ENCODE data around the gene CPNE2.

CPNE2 gene

DNA sequence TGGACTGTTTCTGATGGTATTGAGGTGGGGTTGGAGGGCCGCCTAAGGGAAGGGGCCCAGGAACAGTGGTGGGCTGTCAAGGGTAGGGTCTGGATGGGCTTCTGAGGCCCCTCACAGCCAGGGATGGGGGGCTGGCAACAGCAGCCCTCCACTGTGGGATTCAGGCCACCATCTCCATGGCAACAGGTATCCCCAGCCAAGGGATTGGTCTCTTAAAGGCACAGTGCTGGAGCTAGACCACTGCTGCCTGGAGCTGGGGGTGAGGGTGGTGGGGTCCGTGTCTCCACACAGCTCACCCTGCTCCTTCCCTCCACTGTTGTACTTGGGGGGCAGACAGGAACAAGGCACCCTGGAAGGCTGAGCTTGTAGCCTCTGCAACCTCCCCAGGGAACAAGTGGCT, 51.6 kb downstream of the CPNE2 start:
- no peak for DNase-seq (ENCODE audit: low read depth in 2 of 2)

DNA sequence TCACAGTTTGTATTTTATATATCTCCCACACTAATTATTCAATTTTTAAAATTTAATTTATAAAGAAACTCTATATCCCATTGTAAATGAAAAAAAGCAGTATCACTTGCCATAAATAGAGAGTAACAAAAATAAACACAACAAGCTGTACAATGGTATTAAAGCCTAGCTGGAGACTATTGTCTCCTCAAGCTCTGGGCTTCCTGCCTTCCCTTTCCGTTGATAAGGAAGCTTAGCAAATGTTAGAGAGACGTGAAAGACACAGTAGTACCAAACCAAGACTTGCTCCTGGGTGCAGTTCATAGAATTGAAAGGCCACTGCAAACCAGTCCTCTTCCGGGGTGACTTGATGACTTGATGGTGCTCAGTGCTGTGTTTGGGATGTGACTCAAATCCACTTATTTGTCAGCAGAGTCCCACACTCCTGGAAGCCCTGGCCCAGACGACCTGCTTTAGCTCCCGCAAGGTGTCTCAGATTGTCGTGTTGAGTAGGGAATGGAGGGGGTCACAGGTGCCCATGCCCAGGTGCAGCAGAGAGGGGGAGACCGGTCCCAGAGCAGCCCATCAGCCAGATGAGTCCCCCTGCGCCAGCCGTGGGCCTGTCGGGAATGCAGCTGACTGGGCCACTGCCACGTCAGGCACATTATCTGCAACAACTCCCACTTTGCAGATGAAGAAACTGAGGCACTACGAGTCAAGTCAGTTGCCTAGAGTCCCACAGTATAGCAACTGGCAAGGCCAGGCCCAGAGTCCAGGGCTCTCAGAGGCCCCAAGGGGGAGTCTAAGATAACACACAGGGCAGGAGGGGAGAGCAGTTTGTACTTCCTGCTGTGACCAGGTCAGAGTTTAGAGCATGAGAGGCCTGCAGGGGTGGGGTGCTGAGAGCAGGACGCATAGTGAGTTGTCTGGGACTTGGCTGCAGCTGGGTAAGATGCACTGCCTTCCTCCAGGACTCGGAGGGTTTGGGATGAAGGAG, 53.0 kb downstream of the CPNE2 start:
- DNase-seq (ENCODE audit: low read depth in 2 of 2) = no peak

DNA sequence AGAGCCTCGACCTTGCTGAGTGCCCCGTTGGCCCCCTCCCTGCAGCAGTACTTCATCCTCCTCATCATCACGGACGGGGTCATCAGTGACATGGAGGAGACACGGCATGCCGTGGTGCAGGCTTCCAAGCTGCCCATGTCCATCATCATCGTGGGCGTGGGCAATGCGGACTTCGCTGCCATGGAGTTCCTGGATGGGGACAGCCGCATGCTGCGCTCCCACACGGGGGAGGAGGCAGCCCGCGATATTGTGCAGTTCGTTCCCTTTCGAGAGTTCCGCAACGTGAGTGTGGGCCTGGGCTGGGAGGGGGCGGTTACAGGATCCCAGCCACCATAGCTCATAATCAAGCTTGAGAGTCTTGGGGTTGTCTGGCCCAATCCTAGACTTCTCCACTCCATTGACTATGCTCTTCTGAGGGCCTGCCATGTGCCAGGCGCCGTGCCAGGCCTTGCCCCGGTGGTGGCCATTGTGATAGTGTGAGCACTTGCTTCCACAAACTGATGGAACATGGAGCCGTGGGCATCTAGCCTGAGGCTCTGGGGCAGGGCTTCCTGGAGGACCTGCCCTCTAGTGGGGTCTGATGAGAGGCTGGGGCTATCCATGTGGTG, 53.8 kb downstream of the CPNE2 start:
- DNase-seq (ENCODE audit: low read depth in 2 of 2) = no peak

DNA sequence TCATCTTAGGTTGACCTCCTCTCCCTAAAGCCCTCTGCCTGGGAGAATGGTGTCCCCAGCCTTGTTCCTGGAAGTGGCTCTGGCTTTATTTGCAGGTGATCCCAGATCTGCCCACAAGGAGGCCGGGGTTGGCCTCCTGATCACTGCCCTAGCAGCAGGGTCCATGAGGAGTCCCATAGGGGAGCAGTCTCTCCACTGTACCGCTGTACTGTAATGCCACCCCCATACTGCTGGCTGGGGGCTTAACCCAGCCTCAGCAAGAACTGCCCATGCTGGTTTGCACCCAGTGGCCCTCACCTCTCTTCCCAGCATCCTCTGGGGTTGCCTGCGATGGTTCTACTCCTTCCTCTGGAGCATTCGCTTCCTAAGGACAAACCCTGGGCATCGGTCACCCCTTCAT, 54.4 kb downstream of the CPNE2 start:
- no peak for DNase-seq (ENCODE audit: low read depth in 2 of 2)

DNA sequence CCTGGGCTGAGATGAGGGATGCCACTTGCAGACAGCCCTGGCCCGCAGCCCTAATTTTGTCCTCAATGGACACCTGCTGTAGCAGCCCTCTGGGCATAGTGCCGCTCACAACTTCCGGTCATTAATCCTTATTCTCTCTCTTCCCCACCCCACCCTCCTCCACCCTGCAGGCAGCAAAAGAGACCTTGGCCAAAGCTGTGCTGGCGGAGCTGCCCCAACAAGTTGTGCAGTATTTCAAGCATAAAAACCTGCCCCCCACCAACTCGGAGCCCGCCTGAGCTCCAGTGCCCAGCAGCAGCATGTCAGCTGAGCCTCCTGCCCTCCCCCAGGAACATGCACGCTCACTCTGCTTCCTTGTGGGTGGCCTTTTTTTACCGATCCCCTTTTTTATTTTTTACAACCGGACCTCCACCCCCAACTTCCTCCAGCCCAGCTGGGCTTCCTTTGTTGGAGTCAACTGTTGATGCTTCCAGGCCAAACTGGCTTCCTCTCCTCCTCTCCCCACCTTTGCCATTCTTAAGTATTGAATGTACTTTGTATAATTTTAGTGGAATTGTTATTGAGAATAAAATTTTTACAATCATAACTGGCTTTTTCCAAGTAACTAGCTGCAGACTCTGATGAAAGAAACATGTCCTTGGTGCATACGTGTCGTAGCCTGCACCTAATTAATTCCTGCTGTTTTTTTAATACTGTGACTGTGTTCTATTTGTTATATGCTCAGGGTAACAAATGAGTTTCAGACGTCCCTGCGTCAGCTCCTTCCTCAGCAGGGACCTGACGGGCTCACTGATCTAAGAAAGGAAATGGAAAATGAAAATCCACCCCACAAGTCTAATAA, 55.2 kb downstream of the CPNE2 start:
- DNase-seq (ENCODE audit: low read depth in 2 of 2) = no peak

DNA sequence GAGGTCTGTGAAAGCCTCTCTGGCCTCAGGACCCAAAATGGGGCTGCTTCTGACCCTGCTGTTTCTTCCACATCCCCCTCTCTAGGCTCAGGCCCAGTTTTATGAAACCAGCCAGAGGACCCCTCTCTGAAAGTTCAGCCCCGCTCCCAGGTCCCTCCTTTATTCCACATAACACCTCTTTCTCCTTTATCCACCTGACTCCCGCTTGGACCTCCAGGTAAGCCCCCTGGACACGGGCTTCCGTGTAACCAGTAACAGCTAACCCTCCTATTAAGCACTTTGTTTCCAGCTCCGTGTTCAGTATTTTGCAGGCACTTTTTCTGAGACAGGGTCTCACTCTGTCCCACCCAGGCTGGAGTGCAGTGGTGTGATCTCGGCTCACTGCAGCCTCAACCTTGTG, 56.1 kb downstream of the CPNE2 start:
- no peak for DNase-seq (ENCODE audit: low read depth in 2 of 2)

DNA sequence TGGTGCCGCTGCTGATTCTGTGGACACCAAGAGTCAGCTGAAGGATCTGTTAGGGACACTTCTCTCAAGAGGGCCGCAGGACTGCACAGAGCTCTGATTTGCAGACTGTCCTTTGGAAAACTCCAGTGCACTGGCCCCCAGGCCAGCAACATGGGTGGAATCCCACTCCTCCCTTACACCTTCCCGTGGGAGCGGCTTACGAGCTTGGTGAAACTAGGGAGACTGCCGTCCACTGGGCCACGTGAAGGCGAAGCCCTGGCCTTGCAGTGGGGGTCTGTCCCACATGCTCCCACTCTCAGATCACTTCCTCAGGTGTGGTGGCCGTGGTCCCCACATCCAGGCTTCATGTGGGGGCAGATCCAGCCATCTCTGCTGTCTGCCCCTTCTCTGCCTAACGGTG, 57.0 kb downstream of the CPNE2 start:
- DNase-seq (ENCODE audit: low read depth in 2 of 2) = no peak

DNA sequence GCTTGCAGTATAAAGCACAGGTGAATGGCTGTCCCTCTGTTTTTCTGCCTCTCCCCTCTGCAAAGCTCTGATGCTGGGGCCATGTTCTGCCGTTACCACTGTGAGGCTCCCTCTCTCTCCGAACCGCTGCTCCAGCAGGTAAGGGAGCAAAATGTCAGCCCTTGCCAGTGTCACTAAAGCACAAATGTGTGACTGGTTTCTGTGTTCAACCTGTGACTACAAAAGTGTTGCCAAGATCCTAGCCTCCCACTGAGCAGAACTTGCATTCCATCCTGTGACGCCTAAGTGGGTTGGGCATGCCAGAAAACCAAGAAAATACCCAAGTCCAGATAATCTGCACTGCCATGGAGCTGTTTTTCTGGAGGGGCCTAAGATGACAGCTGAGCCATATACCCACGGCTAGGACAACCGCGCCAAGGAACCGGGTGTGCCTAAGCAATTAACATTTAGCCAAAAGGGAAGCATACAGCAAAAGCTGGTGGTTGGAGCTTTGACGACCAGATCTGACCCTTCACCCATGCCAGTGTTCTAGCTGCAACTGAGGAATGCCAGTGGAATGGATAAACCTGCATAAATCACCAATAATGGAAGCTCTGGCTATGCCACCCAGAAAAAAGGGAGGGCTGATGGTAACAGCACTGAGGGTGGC, 58.4 kb downstream of the CPNE2 start:
- DNase-seq (ENCODE audit: low read depth in 2 of 2) = no peak

DNA sequence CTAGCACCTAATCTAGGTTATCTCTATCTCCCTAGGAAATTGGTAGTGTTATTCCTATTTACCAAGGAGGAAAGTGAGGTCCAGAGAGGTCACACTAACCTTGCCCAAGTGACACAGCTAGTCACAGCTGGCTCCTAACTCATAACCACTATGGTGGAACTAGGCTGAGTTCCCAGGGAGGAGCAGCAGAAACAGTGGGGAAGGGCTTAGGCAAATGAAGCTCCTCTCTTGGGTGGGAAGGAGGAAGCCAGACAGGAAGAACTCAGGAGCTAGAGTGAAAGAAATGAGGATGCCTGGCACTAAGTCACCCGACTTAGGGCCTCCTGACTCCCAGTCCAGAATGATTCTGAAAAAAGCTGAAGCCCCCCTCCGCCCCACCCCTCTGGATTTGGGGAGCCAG, 59.0 kb downstream of the CPNE2 start:
- no peak for DNase-seq (ENCODE audit: low read depth in 2 of 2)

DNA sequence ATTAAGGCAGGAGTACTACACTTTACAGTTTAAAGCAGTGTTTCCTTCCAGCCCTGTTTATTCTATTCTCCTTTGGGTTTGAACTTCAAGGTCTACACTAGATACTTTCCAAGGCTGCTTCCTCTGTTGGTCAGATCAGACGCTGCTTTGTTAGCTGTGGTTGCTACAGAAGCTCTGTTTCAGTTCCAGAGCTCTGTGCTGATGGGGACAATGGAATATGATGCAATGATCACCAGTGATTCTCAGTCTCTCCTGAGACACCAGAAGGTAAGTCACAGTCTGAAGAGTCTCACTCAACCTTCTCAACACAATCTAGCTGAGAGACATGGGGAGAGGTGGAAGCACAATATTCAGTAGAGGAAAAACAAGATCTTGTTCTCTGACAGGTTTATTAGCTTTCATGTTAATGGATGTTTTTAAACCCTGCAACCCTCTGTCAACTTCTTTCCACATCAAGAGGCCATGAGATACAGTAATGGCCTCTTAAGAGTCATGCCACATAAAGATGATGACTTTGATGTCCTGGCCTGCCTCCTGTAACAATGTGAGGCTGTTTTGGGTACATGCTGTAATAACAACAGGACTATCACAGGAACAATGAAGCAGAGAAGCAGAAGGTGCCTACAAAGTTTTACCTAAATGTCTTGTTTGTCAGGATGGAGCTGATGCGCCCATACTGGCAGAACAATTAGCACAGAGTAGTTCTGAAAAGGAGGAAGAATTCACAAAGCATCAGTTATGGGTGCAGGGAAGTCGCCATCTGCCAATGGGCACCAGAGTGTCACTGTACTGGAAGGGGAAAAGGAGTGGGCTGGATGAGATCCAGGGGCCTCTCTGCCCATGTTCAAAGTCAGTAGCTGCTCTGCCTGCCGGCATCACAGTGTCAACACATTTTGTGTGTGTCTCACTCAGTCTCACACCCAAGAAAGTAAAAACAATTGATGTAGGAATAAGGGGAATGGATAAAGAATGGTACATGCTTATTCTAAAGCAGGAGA, 60.0 kb downstream of the CPNE2 start:
- no peak for DNase-seq (ENCODE audit: low read depth in 2 of 2)

DNA sequence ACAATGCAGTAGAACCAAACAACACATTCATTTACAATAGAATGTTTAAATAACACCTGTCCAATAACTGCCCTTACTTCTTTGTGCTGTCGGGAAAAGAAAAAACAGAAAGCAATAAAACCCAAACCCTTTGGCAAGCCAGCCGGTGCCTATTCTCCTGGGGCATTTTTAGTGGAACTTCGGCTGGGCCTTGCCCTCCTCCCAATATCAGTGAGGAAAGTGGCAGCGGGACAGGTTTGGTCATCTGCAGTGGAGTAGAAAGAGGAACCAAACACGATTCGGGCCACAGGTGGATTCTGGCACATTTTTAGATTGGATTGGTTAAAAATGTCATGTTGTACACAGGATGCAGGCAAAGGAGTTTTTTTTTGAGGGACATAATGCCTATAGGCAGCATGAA, 61.5 kb downstream of the CPNE2 start:
- DNase-seq (ENCODE audit: low read depth in 2 of 2) = no peak

DNA sequence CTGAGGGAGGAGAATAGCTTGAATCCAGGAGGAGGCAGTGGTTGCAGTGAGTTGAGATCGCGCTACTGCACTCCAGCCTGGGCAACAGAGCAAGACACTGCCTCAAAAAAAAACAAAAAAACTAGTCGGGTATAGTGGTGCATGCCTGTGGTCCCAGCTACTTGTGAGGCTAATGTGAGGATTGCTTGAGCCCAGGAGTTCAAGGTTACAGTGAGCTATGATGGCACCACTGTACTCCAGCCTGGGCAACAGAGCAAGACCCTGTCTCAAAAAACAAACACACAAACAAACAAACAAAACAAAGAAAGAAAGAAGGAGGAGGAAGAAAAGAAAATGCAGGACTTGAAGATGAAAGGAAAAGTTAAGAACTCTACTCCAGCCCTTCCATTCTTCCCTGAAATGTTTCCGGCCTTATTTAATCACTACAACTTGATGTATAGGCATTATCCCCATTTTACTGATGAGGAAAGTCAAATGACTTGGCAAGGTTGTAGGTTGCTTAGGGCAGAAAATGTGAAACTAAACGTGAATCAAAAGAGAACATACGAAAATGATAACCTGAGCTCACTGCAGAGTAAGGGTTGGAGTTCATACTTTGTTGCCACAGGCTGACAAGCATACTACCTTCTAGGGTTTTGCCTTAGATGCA, 63.4 kb downstream of the CPNE2 start:
- DNase-seq (ENCODE audit: low read depth in 2 of 2) = no peak

DNA sequence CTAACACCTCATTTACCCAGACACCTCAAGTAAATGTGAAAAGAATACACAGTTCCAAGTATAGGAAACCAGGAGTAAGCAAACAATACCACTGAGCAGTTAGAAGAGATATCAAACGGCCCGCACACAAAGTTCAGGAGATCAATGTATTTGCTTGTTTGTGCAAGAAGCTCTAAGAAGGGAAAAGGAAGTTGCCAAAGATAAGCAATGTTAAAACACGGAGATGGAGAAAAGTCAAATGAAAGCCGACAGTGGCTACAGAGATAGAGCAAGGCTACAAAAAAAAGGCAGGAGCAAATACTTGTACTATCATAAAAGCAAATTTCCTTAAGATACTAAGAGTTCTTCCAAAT, 63.9 kb downstream of the CPNE2 start:
- DNase-seq (ENCODE audit: low read depth in 2 of 2) = no peak

DNA sequence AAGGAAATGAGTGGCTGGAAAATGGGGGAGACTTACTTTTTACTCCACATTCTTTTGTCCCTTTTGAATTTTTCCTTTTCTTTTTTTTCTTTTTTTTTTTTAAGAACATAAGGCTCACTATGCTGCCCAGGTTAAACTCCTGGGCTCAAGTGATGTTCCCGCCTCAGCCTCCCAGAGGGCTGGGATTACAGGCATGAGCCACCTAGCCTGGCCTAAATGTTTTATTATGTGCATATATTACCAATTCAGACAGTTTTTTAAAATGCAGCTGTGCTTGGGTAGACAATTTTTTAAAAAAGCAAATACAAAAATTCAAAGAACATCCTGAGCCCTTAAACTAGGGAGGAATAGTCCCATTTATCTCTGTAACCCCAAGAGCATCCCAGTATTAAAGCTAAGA, 65.2 kb downstream of the CPNE2 start:
- no peak for DNase-seq (ENCODE audit: low read depth in 2 of 2)

DNA sequence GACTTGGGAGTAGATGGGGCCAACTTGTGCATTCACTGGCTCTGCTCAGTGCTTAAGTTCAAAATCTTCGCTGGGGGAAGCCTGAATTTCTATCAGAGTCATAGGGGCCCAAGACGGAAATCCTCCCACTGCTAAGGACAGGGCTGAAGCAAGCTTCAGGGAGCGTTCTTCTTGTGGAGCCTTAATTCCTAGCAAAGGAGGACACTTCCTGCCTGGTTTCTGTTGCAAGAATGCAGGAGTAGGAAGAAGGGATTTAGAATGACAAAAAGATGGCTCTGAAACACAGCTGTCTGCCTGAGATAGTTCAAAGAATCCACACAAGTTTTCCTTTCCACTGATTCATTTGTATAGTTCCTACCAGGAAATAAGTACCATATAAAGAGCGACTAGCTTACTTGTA, 67.1 kb downstream of the CPNE2 start:
- DNase-seq (ENCODE audit: low read depth in 2 of 2) = no peak

DNA sequence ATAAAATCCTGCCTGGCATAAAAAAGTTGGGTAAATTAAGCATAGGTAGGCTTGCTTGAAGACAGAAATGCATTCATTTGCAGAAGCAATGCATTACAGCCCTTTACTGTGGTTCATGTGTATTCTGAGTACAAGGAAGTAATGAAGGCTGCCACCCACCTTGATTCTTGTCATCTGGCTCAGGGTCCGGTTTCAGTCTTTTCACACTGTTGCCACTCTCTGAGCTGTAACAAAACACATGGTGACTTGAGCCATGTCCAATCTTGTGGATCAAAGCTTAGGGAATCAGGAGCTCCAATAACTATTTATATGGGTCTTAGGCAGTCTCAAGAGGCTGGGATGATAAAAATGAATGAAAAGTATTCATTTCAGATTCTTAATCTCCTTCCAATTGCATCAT, 71.5 kb downstream of the CPNE2 start:
- no peak for DNase-seq (ENCODE audit: low read depth in 2 of 2)

DNA sequence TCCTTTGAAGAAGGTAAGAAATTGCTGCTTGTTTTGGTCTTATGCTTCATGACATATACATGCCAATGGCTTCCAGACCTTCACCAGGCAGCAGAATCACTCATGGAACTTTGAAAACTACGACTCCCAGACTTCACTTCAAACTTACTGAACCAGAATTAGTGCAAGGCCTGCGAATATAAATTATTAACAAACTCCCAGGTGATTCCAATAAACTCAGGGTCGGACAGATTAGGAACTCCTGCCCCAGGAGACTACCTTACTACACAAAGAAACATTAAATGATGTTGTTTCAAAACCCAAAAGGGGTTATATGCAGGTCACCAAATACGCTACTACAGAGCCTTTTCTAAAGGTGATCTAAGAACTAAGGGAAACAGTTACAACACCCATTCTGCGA, 73.1 kb downstream of the CPNE2 start:
- no peak for DNase-seq (ENCODE audit: low read depth in 2 of 2)

DNA sequence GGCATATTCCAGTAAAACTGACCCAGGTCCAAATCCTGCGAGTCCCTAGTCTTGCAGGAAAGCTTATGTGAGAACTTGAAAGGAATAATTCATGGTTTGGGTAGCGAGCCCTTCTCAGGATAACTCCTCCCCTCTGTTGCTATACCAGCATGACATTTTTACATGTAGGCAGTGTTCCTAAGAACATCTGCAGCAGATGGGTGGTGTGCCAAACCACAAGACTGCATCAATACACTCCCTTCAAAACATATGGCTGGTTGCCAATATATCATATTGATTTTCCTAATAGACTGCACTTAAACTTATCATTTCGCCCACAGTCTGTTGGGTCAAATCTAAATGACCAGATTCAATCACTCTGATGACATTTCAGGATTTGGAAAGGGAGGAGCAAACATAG, 73.6 kb downstream of the CPNE2 start:
- DNase-seq (ENCODE audit: low read depth in 2 of 2) = no peak

DNA sequence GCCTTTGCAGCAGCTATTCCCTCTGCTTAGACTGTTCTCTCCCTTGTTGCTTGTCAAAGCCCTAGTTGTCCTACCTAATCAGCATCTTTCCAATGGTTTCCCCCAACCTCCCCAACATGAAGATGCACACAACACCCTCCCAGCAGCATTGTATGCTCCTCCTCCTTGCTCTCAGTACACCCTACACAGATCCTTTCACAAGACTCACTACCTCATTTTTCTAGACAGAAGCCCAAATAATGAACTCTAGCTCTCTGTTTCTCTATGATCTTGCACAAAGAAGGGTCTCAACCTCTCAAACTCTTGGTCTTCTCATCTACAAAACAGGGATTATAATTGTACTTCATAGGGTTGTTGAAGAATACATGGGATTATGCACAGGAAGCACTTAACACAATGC, 74.1 kb downstream of the CPNE2 start:
- DNase-seq (ENCODE audit: low read depth in 2 of 2) = no peak

DNA sequence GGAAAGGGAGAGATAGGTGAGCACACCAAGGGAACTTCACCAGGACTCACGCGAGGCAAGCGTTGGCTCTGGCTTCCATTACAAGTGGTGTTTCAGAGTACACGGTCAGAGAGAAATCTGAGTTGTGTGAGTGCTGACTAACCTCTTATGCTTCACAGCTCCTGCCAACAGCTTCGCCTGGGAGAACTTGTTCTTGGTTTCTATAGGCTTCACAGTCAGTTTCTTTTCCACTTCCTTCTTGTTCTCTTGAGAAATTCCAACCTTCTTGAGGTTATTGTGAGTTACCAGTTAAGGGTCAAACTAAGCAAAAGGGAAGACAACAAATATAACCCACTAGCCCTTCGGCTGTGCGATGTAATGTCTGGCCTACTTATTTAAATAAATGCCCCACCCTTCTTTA, 74.6 kb downstream of the CPNE2 start:
- DNase-seq (ENCODE audit: low read depth in 2 of 2) = no peak
